Neural cell (in vitro differentiated cells): ENCODE data around the gene PANX2.

Source experiments
- POLR2AphosphoS5 ChIP-seq: IDR thresholded peaks from 2 replicates; pipeline ENCODE4 v1.6.1; 2012
- TF ChIP-seq, protein P1 (sequence below): fragments of 450-650 bp; IDR thresholded peaks from 2 replicates; pipeline ENCODE4 v1.5.1; 2014; ENCODE audit warnings: antibody characterized with exemption, mild to moderate bottlenecking, moderate library complexity; ENCODE audit not compliant: poor library complexity, severe bottlenecking

DNA sequence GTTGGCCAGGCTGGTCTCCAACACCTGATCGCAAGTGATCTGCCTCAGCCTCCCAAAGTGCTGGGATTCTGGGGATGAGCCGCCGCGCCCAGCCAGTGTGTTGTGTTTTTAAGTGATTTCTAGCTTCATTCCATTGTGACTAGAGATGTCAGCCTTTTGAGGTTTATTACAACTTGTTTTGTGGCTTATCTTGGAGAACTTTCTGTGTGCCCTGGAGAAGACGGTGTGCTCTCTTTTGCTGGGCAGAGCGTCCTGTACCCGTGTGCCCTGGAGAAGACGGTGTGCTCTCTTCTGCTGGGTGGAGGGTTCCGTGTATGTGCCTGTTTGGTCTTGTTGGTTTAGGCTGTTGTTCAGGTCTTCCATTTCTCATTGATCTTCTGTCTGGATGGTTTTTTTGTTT lies 42.7 kb downstream of the PANX2 start:
- TF ChIP-seq, protein P1, sequence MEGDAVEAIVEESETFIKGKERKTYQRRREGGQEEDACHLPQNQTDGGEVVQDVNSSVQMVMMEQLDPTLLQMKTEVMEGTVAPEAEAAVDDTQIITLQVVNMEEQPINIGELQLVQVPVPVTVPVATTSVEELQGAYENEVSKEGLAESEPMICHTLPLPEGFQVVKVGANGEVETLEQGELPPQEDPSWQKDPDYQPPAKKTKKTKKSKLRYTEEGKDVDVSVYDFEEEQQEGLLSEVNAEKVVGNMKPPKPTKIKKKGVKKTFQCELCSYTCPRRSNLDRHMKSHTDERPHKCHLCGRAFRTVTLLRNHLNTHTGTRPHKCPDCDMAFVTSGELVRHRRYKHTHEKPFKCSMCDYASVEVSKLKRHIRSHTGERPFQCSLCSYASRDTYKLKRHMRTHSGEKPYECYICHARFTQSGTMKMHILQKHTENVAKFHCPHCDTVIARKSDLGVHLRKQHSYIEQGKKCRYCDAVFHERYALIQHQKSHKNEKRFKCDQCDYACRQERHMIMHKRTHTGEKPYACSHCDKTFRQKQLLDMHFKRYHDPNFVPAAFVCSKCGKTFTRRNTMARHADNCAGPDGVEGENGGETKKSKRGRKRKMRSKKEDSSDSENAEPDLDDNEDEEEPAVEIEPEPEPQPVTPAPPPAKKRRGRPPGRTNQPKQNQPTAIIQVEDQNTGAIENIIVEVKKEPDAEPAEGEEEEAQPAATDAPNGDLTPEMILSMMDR: no peak
- no peak for TF ChIP-seq POLR2AphosphoS5
